CD4-positive, alpha-beta T cell treated with Interleukin-4 for 4 hours (primary cell): ENCODE measurements around the gene NEDD4.
"Not testable (repeated sequence)": the region's sequence is repeated elsewhere in the genome, so short reads cannot be mapped to it uniquely, and the experiment has no call there.

Experiments
- DNase-seq: peaks from one replicate; pipeline ENCODE4 v3.0.0-alpha.2; 2020

The NEDD4 gene

GRCh38 chr15:56004281-56004680, 10.9 kb upstream of the NEDD4 start:
- DNase-seq: not testable (repeated sequence)

- not testable (repeated sequence) for DNase-seq
Measured at GRCh38 chr15:56003777-56004176, 10.4 kb upstream of the NEDD4 start.

- not testable (repeated sequence) for DNase-seq
Measured at GRCh38 chr15:56003277-56003676, 9.9 kb upstream of the NEDD4 start.

- DNase-seq: no peak
Measured at GRCh38 chr15:56001471-56002078, 8.2 kb upstream of the NEDD4 start.

GRCh38 chr15:55999658-56000057, 6.2 kb upstream of the NEDD4 start:
- no peak for DNase-seq

- no peak for DNase-seq
Measured at GRCh38 chr15:55998478-55998877, 5.1 kb upstream of the NEDD4 start.

- DNase-seq: no peak
Measured at GRCh38 chr15:55993804-55994560, 570 bp upstream of the NEDD4 start.

GRCh38 chr15:55992769-55993110, 672 bp downstream of the NEDD4 start:
- DNase-seq: no peak

- DNase-seq: no peak
Measured at GRCh38 chr15:55991802-55992768, 1.3 kb downstream of the NEDD4 start.

GRCh38 chr15:55990998-55991397, 2.4 kb downstream of the NEDD4 start:
- no peak for DNase-seq

GRCh38 chr15:55990516-55990915, 2.9 kb downstream of the NEDD4 start:
- no peak for DNase-seq

- DNase-seq: no peak
Measured at GRCh38 chr15:55989383-55989782, 4.0 kb downstream of the NEDD4 start.

- no peak for DNase-seq
Measured at GRCh38 chr15:55981582-55982249, 11.7 kb downstream of the NEDD4 start.

GRCh38 chr15:55980511-55980910, 12.9 kb downstream of the NEDD4 start:
- DNase-seq: no peak

- no peak for DNase-seq
Measured at GRCh38 chr15:55977231-55977630, 16.2 kb downstream of the NEDD4 start.

- DNase-seq: no peak
Measured at GRCh38 chr15:55970286-55970685, 23.1 kb downstream of the NEDD4 start.

- DNase-seq: no peak
Measured at GRCh38 chr15:55969582-55969981, 23.8 kb downstream of the NEDD4 start.

- no peak for DNase-seq
Measured at GRCh38 chr15:55968923-55969322, 24.5 kb downstream of the NEDD4 start.

- DNase-seq: no peak
Measured at GRCh38 chr15:55965091-55965490, 28.3 kb downstream of the NEDD4 start.

- no peak for DNase-seq
Measured at GRCh38 chr15:55960946-55961345, 32.5 kb downstream of the NEDD4 start.

GRCh38 chr15:55959744-55960447, 33.5 kb downstream of the NEDD4 start:
- DNase-seq: no peak

GRCh38 chr15:55958349-55958748, 35.1 kb downstream of the NEDD4 start:
- DNase-seq: no peak
